Stimulated activated naive CD4-positive, alpha-beta T cell treated with Interleukin-2 at 50 U/mL for 16 hours (primary cell): ENCODE measurements around the gene FGF9.

ENCODE experiments used
- DNase-seq: peaks from one replicate; lab custom pipeline; 2025; lab: John Stamatoyannopoulos, UW

FGF9 gene

GRCh38 chr13:21710163-21710562 is 39.3 kb downstream of the FGF9 start:
- DNase-seq, result no peak

- DNase-seq, result no peak
Measured at GRCh38 chr13:21717817-21718216, 46.9 kb downstream of the FGF9 start.

- no peak for DNase-seq
Measured at GRCh38 chr13:21719463-21719862, 48.6 kb downstream of the FGF9 start.

- DNase-seq, result no peak
Measured at GRCh38 chr13:21723807-21724505, 53.1 kb downstream of the FGF9 start.

- DNase-seq, result no peak
Measured at GRCh38 chr13:21730186-21730880, 59.5 kb downstream of the FGF9 start.

GRCh38 chr13:21733475-21734263 is 62.8 kb downstream of the FGF9 start:
- no peak for DNase-seq

GRCh38 chr13:21734961-21735360 is 64.1 kb downstream of the FGF9 start:
- no peak for DNase-seq

- no peak for DNase-seq
Measured at GRCh38 chr13:21735701-21736401, 65.0 kb downstream of the FGF9 start.

GRCh38 chr13:21736926-21737325 is 66.1 kb downstream of the FGF9 start:
- no peak for DNase-seq

- DNase-seq, result no peak
Measured at GRCh38 chr13:21738630-21739029, 67.8 kb downstream of the FGF9 start.

GRCh38 chr13:21739771-21740170 is 68.9 kb downstream of the FGF9 start:
- DNase-seq, result no peak

GRCh38 chr13:21741396-21741979 is 70.6 kb downstream of the FGF9 start:
- no peak for DNase-seq

- DNase-seq, result no peak
Measured at GRCh38 chr13:21742096-21742495, 71.2 kb downstream of the FGF9 start.

- DNase-seq, result no peak
Measured at GRCh38 chr13:21744149-21744548, 73.3 kb downstream of the FGF9 start.

- no peak for DNase-seq
Measured at GRCh38 chr13:21745307-21745706, 74.4 kb downstream of the FGF9 start.

- DNase-seq, result no peak
Measured at GRCh38 chr13:21747456-21747855, 76.6 kb downstream of the FGF9 start.

GRCh38 chr13:21748166-21748565 is 77.3 kb downstream of the FGF9 start:
- DNase-seq, result no peak

GRCh38 chr13:21749410-21749809 is 78.5 kb downstream of the FGF9 start:
- no peak for DNase-seq

- no peak for DNase-seq
Measured at GRCh38 chr13:21752501-21752900, 81.6 kb downstream of the FGF9 start.

GRCh38 chr13:21753117-21753729 is 82.3 kb downstream of the FGF9 start:
- DNase-seq, result no peak
